IPS-18c (cell line): ENCODE data around the gene HGS.

ENCODE experiments used
- H3K4me3 ChIP-seq: 2 replicates; pipeline ENCODE4 v1.7.0; 2013; ENCODE audit warnings: low read depth, mild to moderate bottlenecking, low read length, moderate library complexity; ENCODE audit not compliant: insufficient read depth
- H3K9me3 ChIP-seq: one replicate; pipeline ENCODE4 v1.6.1; 2013; ENCODE audit warnings: mild to moderate bottlenecking, low read length, moderate library complexity; ENCODE audit not compliant: control insufficient read depth, insufficient read depth

Gene HGS

DNA sequence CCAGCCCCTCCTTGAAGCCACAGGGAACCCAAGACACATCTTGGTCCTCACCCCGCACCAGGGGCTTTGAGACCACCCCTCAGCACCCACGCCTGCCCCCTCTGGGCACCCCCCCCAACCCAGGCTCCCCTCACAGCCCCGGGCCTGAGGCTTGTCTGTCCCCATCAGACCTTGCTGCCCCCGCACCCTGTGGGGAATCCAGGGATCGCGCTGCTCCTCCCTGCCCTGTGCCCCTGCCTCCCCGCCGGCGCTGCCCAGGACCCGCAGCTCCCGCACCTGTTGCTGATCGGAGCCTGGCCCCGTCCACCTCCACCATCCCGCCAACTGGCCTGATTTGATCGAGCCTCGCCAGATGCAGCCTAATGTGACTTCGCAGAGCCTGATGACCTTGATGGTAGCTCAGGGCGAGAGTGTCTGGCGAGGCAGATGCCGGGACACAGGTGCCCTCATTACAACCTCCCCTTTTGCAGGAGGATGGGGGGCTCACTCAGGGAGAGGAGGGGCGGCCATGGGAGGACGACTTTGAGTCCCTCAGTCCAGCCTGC is 57.3 kb downstream of the HGS start:
- H3K9me3 ChIP-seq, result no peaks in the 10 kb centered on the region
- H3K4me3 ChIP-seq, result no peak overlapping the region

DNA sequence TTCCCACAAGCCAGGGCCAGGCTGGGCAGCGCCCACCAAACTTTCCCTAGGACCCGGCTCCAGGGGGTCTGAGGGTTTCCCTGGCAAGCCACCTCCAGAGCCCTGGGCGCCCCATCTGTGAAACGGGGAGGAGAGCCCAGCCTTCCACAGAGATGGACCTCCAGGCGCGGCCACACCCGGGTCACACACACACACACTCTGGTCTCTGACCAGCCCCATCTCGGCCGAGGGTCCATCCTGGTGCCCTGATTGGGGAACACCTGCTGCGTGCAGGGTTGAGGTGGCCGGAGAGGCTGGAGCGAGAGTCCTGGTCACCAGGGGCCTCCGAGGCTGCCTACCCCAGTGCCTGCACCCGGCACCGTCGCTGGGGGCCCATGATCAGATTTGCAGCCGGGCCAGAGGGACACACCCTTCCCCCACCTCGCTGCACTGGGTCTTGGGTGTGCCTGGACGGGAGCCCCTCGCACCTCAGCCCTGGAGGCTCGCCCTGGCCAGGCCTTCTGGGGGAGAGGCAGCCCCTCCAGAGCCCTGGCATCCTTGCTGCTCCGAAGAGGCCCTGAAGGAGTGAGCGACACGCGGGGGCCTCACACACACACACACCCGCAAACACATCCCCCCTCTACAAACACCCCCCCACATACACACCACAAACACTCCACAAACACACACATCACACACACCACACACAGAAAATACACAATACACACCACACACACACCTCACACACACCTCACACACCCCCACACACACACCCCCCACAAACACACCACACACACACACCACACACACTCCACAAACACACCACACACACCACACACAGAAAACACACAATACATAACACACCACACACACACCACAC is 58.0 kb downstream of the HGS start:
- H3K9me3 ChIP-seq, result no peaks in the 10 kb centered on the region
- no peak overlapping the region for H3K4me3 ChIP-seq
